ENCODE measurements around the gene ACAD9.

The ACAD9 gene

GRCh38 chr3:128933213-128933921 is 53.9 kb downstream of the ACAD9 start:
- no peaks in the 10 kb centered on the region for H3K4me1 Mint-ChIP-seq
- no peaks in the 10 kb centered on the region for H3K36me3 Mint-ChIP-seq (ENCODE audit: low read depth)
- no peak overlapping the region for H3K27ac Mint-ChIP-seq
- H3K4me3 Mint-ChIP-seq, result no peak overlapping the region
- peaks cover 5% of the 10 kb centered on the region for H3K9me3 Mint-ChIP-seq
- peaks cover 19% of the 10 kb centered on the region for H3K27me3 Mint-ChIP-seq (ENCODE audit: low read depth)
- TF ChIP-seq, protein P1, sequence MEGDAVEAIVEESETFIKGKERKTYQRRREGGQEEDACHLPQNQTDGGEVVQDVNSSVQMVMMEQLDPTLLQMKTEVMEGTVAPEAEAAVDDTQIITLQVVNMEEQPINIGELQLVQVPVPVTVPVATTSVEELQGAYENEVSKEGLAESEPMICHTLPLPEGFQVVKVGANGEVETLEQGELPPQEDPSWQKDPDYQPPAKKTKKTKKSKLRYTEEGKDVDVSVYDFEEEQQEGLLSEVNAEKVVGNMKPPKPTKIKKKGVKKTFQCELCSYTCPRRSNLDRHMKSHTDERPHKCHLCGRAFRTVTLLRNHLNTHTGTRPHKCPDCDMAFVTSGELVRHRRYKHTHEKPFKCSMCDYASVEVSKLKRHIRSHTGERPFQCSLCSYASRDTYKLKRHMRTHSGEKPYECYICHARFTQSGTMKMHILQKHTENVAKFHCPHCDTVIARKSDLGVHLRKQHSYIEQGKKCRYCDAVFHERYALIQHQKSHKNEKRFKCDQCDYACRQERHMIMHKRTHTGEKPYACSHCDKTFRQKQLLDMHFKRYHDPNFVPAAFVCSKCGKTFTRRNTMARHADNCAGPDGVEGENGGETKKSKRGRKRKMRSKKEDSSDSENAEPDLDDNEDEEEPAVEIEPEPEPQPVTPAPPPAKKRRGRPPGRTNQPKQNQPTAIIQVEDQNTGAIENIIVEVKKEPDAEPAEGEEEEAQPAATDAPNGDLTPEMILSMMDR (IDR thresholded peaks at IDR 0.05; ENCODE audit: unreplicated experiment in 3 of 3), result no peak

GRCh38 chr3:128933922-128934253 is 54.5 kb downstream of the ACAD9 start:
- H3K27me3 Mint-ChIP-seq (ENCODE audit: low read depth), result peaks cover 19% of the 10 kb centered on the region
- TF ChIP-seq, protein P1 (IDR thresholded peaks at IDR 0.05; ENCODE audit: unreplicated experiment in 3 of 3), result no peak
- no peaks in the 10 kb centered on the region for H3K36me3 Mint-ChIP-seq (ENCODE audit: low read depth)
- H3K4me1 Mint-ChIP-seq, result no peaks in the 10 kb centered on the region
- H3K27ac Mint-ChIP-seq, result no peak overlapping the region
- H3K9me3 Mint-ChIP-seq, result peaks cover 3% of the 10 kb centered on the region
- no peak overlapping the region for H3K4me3 Mint-ChIP-seq

DNA sequence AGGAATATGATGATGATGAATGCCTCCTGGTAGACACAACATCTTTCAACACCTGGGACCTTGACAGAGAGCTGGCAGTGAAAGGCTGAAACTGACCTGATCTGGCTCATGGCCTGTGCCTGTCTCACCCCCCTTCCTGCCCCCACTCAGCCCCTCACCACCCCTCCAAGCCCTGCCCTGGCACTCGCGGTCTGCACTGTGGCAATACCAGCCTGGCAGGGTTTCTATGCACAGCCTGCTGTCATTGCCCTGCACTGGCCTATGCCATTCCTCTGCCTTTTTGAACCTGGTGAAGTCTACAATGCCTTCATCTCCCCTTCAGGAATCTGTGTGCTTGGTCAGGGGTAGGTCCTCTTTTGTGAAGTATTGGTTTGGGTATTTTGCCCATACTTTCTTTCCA is 56.5 kb downstream of the ACAD9 start:
- no peaks in the 10 kb centered on the region for H3K9me3 Mint-ChIP-seq

GRCh38 chr3:128936341-128936740 is 56.9 kb downstream of the ACAD9 start:
- peaks cover 27% of the 10 kb centered on the region for H3K27me3 Mint-ChIP-seq (ENCODE audit: low read depth)

More for the DNA sequence above, 56.5 kb downstream of the ACAD9 start:
- Mint-ChIP-seq H3K36me3 (ENCODE audit: low read depth) (no peaks in the 10 kb centered on the region), H3K27ac (no peak overlapping the region), H3K27me3 (ENCODE audit: low read depth) (peaks cover 27% of the 10 kb centered on the region), H3K4me1 (no peaks in the 10 kb centered on the region), H3K4me3 (no peak overlapping the region)
- TF ChIP-seq, protein P1 (IDR thresholded peaks at IDR 0.05; ENCODE audit: unreplicated experiment in 3 of 3), result no peak

GRCh38 chr3:128940252-128940651 is 60.8 kb downstream of the ACAD9 start:
- no peaks in the 10 kb centered on the region for H3K9me3 Mint-ChIP-seq
- no peaks in the 10 kb centered on the region for H3K4me1 Mint-ChIP-seq
- peaks cover 12% of the 10 kb centered on the region for H3K27me3 Mint-ChIP-seq (ENCODE audit: low read depth)
- TF ChIP-seq, protein P1 (IDR thresholded peaks at IDR 0.05; ENCODE audit: unreplicated experiment in 3 of 3), result no peak
- H3K4me3 Mint-ChIP-seq, result no peak overlapping the region
- no peaks in the 10 kb centered on the region for H3K36me3 Mint-ChIP-seq (ENCODE audit: low read depth)
- H3K27ac Mint-ChIP-seq, result no peak overlapping the region

More at GRCh38 chr3:128936341-128936740, 56.9 kb downstream of the ACAD9 start:
- no peaks in the 10 kb centered on the region for H3K36me3 Mint-ChIP-seq (ENCODE audit: low read depth)
- H3K9me3 Mint-ChIP-seq, result no peaks in the 10 kb centered on the region
- TF ChIP-seq, protein P1 (IDR thresholded peaks at IDR 0.05; ENCODE audit: unreplicated experiment in 3 of 3), result no peak
- H3K27ac Mint-ChIP-seq, result no peak overlapping the region
- H3K4me1 Mint-ChIP-seq, result no peaks in the 10 kb centered on the region
- no peak overlapping the region for H3K4me3 Mint-ChIP-seq

Measured in nephron (organoid).